Neural progenitor cell (in vitro differentiated cells): ENCODE results near the gene NOB1. TPM values are rescaled to one million over a fixed set of nuclear protein-coding genes. Genes with fewer than 3 reads are reported as not detected.

ENCODE experiments used
- DNase-seq: peaks from one replicate; pipeline ENCODE4 v3.0.0-alpha.2; 2016; ENCODE audit warnings: low spot score
- H2AFZ ChIP-seq: fragments of 200-600 bp; sonication (generic); replicated peaks from 2 replicates; pipeline ENCODE4 v1.6.1; 2016; ENCODE audit warnings: antibody characterized with exemption
- H3F3A ChIP-seq: fragments of 200-600 bp; sonication (generic); 2 replicates; pipeline ENCODE4 v1.6.1; 2016; ENCODE audit warnings: antibody characterized with exemption, low read depth
- H3K27ac ChIP-seq: fragments of 200-600 bp; sonication (generic); 2 replicates; pipeline ENCODE4 v1.5.1; 2016; ENCODE audit warnings: mild to moderate bottlenecking
- H3K27me3 ChIP-seq: fragments of 200-600 bp; sonication (generic); 2 replicates; pipeline ENCODE4 v1.6.1; 2016; ENCODE audit warnings: mild to moderate bottlenecking, moderate library complexity
- H3K36me3 ChIP-seq: fragments of 200-600 bp; sonication (generic); 2 replicates; pipeline ENCODE4 v1.5.1; 2016
- H3K4me1 ChIP-seq: fragments of 200-600 bp; sonication (generic); 2 replicates; pipeline ENCODE4 v1.6.1; 2016; ENCODE audit warnings: mixed run types
- H3K4me2 ChIP-seq: fragments of 200-600 bp; sonication (generic); 2 replicates; pipeline ENCODE4 v1.6.1; 2016
- H3K4me3 ChIP-seq: fragments of 200-600 bp; sonication (generic); 2 replicates; pipeline ENCODE4 v1.5.1; 2016
- H3K79me2 ChIP-seq: fragments of 200-600 bp; sonication (generic); 2 replicates; pipeline ENCODE4 v1.6.1; 2016; ENCODE audit warnings: low read depth
- H3K9ac ChIP-seq: fragments of 200-600 bp; sonication (generic); 2 replicates; pipeline ENCODE4 v1.6.1; 2016
- H3K9me3 ChIP-seq: fragments of 200-600 bp; sonication (generic); 2 replicates; pipeline ENCODE4 v1.5.1; 2016; ENCODE audit warnings: low read depth
- H4K20me1 ChIP-seq: fragments of 200-600 bp; sonication (generic); 2 replicates; pipeline ENCODE4 v1.6.1; 2016; ENCODE audit warnings: low read depth
- H3K27ac Mint-ChIP-seq: 3 replicates; pipeline ENCODE4 v1.8.0; 2021; ENCODE audit warnings: mixed read lengths
- H3K27me3 Mint-ChIP-seq: 2 replicates; pipeline ENCODE4 v1.8.0; 2022; ENCODE audit warnings: low read depth, mild to moderate bottlenecking, inconsistent platforms, moderate library complexity, mixed read lengths; ENCODE audit not compliant: insufficient read depth
- H3K36me3 Mint-ChIP-seq: 3 replicates; pipeline ENCODE4 v1.8.0; 2021; ENCODE audit warnings: mixed read lengths
- H3K4me1 Mint-ChIP-seq: 3 replicates; pipeline ENCODE4 v1.8.0; 2021; ENCODE audit warnings: mixed read lengths
- H3K4me3 Mint-ChIP-seq: 3 replicates; pipeline ENCODE4 v1.8.0; 2021; ENCODE audit warnings: mild to moderate bottlenecking, moderate library complexity, mixed read lengths
- H3K9me3 Mint-ChIP-seq: 3 replicates; pipeline ENCODE4 v1.8.0; 2020; ENCODE audit warnings: mixed read lengths
- CTCF ChIP-seq: fragments of 200-600 bp; sonication (generic); IDR thresholded peaks from 2 replicates; pipeline ENCODE4 v1.5.1; 2017; ENCODE audit warnings: antibody characterized with exemption, mild to moderate bottlenecking
- EZH2 ChIP-seq: fragments of 200-600 bp; sonication (generic); IDR thresholded peaks from 2 replicates; pipeline ENCODE4 v1.6.1; 2017; ENCODE audit warnings: antibody characterized with exemption, mild to moderate bottlenecking, moderate library complexity
- EZH2phosphoT487 ChIP-seq: fragments of 200-600 bp; sonication (generic); IDR thresholded peaks from 2 replicates; pipeline ENCODE4 v1.6.1; 2017; ENCODE audit warnings: antibody characterized with exemption
- total RNA-seq: library from RNA; depleted of rRNA; stranded (reverse); fragments of >200 nt; gene quantifications from 2 replicates; pipeline ENCODE4 v1.2.3, GENCODE V29; 2015; ENCODE audit warnings: low replicate concordance

Gene NOB1
- total RNA-seq, 1 donor from 2014 or later: 30.3 TPM

DNA sequence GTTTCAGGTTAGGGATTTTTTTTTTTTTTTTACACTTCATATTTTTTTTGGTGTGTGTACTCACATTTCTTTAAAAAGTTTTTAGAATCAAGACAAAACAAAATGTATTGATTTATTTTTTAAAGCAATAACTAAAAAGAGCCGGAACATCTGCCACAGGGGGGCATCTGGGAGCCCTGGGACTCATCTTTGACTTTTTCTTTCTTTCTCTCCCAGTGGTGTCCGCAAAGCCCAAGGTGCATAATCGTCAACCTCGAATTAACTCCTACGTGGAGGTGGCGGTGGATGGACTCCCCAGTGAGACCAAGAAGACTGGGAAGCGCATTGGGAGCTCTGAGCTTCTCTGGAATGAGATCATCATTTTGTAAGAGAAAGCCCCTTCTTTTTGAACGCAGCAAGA is 43.7 kb upstream of the NOB1 start:
- Mint-ChIP-seq H3K4me1 (peaks cover 2% of the 10 kb centered on the region), H3K27me3 (peaks cover 3% of the 10 kb centered on the region), H3K9me3 (no peaks in the 10 kb centered on the region), H3K36me3 (peaks cover 2% of the 10 kb centered on the region), H3K27ac (no peak overlapping the region), H3K4me3 (no peak overlapping the region)
- Histone ChIP-seq H4K20me1 (no peaks in the 10 kb centered on the region), H3K4me2 (no peak overlapping the region), H3K4me1 (no peaks in the 10 kb centered on the region), H3K9ac (no peak overlapping the region), H3K9me3 (no peaks in the 10 kb centered on the region), H3K27ac (no peak overlapping the region), H3K27me3 (no peaks in the 10 kb centered on the region), H3F3A (peaks cover 6% of the 10 kb centered on the region), H3K79me2 (no peaks in the 10 kb centered on the region), H3K36me3 (no peaks in the 10 kb centered on the region), H3K4me3 (no peak overlapping the region), H2AFZ (no peak overlapping the region)
- peak; percentile 16 for DNase-seq
- TF ChIP-seq EZH2phosphoT487 (no peak), CTCF (peak; percentile 49)

DNA sequence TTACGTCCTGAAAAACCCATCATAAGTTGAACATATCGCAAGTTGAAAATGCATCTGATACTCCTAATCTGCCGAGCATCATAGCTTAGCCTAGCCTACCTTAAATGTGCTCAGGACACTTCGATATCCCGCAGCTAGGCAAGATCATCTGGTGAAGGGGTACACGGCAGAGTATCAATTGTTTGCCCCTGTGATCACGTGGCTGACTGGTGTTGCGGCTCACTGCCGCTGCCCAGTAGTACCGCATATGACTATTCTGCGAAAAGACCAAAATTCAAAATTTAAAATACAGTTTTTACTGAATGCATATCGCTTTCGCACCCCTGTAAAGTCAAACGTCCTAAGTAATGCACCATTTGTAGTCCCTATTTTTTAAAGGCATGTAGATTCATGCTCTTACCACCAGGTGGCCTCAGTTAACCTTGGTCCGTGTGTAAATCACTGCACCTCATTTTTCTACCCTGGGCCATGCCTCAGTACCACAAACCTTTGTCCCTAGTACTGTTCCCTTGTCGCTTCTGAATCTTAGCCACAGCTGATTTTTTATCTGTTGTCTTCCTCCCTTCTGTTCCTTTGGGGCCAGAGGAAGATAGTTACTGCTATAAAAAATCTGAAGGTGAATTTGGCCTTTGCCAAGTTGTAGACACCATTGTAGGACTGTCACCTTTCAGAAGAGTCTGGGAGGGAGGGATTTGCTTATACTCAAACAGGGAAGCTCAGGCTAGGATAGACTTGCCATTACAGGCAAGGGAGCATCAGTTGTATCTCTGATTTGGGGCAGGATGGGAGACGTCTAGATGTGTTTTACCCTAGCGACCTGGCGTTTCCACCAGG is 41.8 kb upstream of the NOB1 start:
- Mint-ChIP-seq H3K36me3 (peaks cover 2% of the 10 kb centered on the region), H3K4me3 (no peak overlapping the region), H3K27ac (no peak overlapping the region), H3K27me3 (peaks cover 3% of the 10 kb centered on the region), H3K9me3 (no peaks in the 10 kb centered on the region), H3K4me1 (peaks cover 2% of the 10 kb centered on the region)
- no peaks in the 10 kb centered on the region for H3K4me1 ChIP-seq
- peak overlapping the region; percentile 33 for H3K4me2 ChIP-seq
- peak; percentile 80 for DNase-seq
- no peak overlapping the region for H3K9ac ChIP-seq
- no peaks in the 10 kb centered on the region for H3K36me3 ChIP-seq
- no peak overlapping the region for H3K27ac ChIP-seq
- no peaks in the 10 kb centered on the region for H3F3A ChIP-seq
- H4K20me1 ChIP-seq: no peaks in the 10 kb centered on the region
- H3K27me3 ChIP-seq: no peaks in the 10 kb centered on the region
- H3K9me3 ChIP-seq: no peaks in the 10 kb centered on the region
- peak overlapping the region; percentile 20 for H2AFZ ChIP-seq
- TF ChIP-seq EZH2phosphoT487 (no peak), CTCF (peak; percentile 89), EZH2 (no peak)
- no peak overlapping the region for H3K4me3 ChIP-seq
- H3K79me2 ChIP-seq: no peaks in the 10 kb centered on the region

- no peaks in the 10 kb centered on the region for H3K4me1 ChIP-seq
- H4K20me1 ChIP-seq: no peaks in the 10 kb centered on the region
- no peak overlapping the region for H2AFZ ChIP-seq
- TF ChIP-seq EZH2phosphoT487 (no peak), CTCF (no peak), EZH2 (no peak)
- Mint-ChIP-seq H3K4me3 (no peak overlapping the region), H3K9me3 (no peaks in the 10 kb centered on the region), H3K4me1 (peaks cover 2% of the 10 kb centered on the region), H3K27ac (no peak overlapping the region), H3K36me3 (peaks cover 2% of the 10 kb centered on the region), H3K27me3 (no peaks in the 10 kb centered on the region)
- no peaks in the 10 kb centered on the region for H3K36me3 ChIP-seq
- H3K79me2 ChIP-seq: no peaks in the 10 kb centered on the region
- no peak overlapping the region for H3K4me3 ChIP-seq
- H3K9ac ChIP-seq: no peak overlapping the region
- H3K4me2 ChIP-seq: no peak overlapping the region
- no peaks in the 10 kb centered on the region for H3K9me3 ChIP-seq
- H3K27ac ChIP-seq: no peak overlapping the region
- DNase-seq: no peak
- no peaks in the 10 kb centered on the region for H3F3A ChIP-seq
- H3K27me3 ChIP-seq: no peaks in the 10 kb centered on the region
Observed at GRCh38 chr16:69794486-69794885, 39.8 kb upstream of the NOB1 start.
